Natural killer cell (primary cell): ENCODE data around the gene DENND1B. TPM values are rescaled to one million over a fixed set of nuclear protein-coding genes. Genes with fewer than 3 reads are reported as not detected.

Source experiments
- ATAC-seq, 3 donors: fragments of 150-1000 bp in 2 of 3; fragments of 200-7000 bp in 1 of 3; cut with Tn5 transposase; 1 replicate in 1 of 3; 2 replicates in 2 of 3; pipeline ENCODE4 v1.10.0; 2021; ENCODE audit warnings: mild to moderate bottlenecking in 2 of 3, moderate library complexity in 2 of 3
- DNase-seq, 2 donors: peaks; one replicate each; pipeline versions ENCODE4 v3.0.0 to v3.0.0-alpha.2; 2013 to 2021; ENCODE audit warnings: mixed read lengths in 1 of 2
- H3K27ac ChIP-seq: one replicate; pipeline ENCODE4 v1.5.1; 2013; ENCODE audit warnings: mild to moderate bottlenecking, low read length
- H3K27me3 ChIP-seq: one replicate; pipeline ENCODE4 v1.6.1; 2013; ENCODE audit warnings: low read length; ENCODE audit not compliant: control insufficient read depth, insufficient read depth
- H3K36me3 ChIP-seq: one replicate; pipeline ENCODE4 v1.6.1; 2013; ENCODE audit warnings: low read length; ENCODE audit not compliant: control insufficient read depth, insufficient read depth
- H3K4me1 ChIP-seq: one replicate; pipeline ENCODE4 v1.6.1; 2013; ENCODE audit warnings: low read length; ENCODE audit not compliant: control insufficient read depth, insufficient read depth
- H3K4me3 ChIP-seq: one replicate; pipeline ENCODE4 v1.5.1; 2013; ENCODE audit warnings: low read length
- H3K9me3 ChIP-seq: one replicate; pipeline ENCODE4 v1.6.1; 2013; ENCODE audit warnings: low read length; ENCODE audit not compliant: control insufficient read depth, insufficient read depth
- H3K27ac Mint-ChIP-seq, 2 donors: one replicate each; pipeline ENCODE4 v1.8.0; 2022; ENCODE audit warnings: mild to moderate bottlenecking in 2 of 2, mixed read lengths in 2 of 2, moderate library complexity in 1 of 2
- H3K27me3 Mint-ChIP-seq, 2 donors: one replicate each; pipeline ENCODE4 v1.8.0; 2022; ENCODE audit warnings: low read depth in 2 of 2, mixed read lengths in 2 of 2
- H3K36me3 Mint-ChIP-seq: one replicate; pipeline ENCODE4 v1.8.0; 2022; ENCODE audit warnings: mixed read lengths
- H3K4me1 Mint-ChIP-seq, 2 donors: one replicate each; pipeline ENCODE4 v1.8.0; 2022; ENCODE audit warnings: mixed read lengths in 2 of 2
- H3K4me3 Mint-ChIP-seq: one replicate; pipeline ENCODE4 v1.8.0; 2022; ENCODE audit warnings: mild to moderate bottlenecking, moderate library complexity, mixed read lengths
- H3K9me3 Mint-ChIP-seq, 2 donors: one replicate each; pipeline ENCODE4 v1.8.0; 2022; ENCODE audit warnings: mixed read lengths in 2 of 2
- CTCF ChIP-seq: fragments of 200-600 bp; IDR thresholded peaks from one replicate; pipeline ENCODE4 v1.8.0; 2022; ENCODE audit warnings: antibody characterized with exemption
- WGBS: methylation state at CpG from one replicate; pipeline ENCODE4 v1.1.7; 2013; ENCODE audit warnings: missing lambda C conversion rate; ENCODE audit not compliant: insufficient coverage; 5-methylcytosine and 5-hydroxymethylcytosine counted together
- intact Hi-C: fragments of 100-400 bp; cut with micrococcal nuclease; formaldehyde crosslinking; loops from one replicate; pipeline ENCODE4 v1.14.2; 2022
- total RNA-seq, 4 donors: library from RNA; stranded (reverse); fragments of 120-200 nt in 1 of 4; gene quantifications; one replicate each; pipeline versions ENCODE4 v1.2.3 to v1.2.4, GENCODE V29; 2013 to 2022

The DENND1B gene
- total RNA-seq, 3 donors from 2014 or later (not counting 1 experiment from before 2014, with no cell fraction given) = 35.4 to 62.5 (median 37.5) TPM

GRCh38 chr1:197750366-197750765 lies 24.9 kb downstream of the DENND1B start:
- H3K36me3 ChIP-seq = peaks cover 5% of the 10 kb centered on the region
- no peak for ATAC-seq
- no peak overlapping the region for H3K4me3 Mint-ChIP-seq

DNA sequence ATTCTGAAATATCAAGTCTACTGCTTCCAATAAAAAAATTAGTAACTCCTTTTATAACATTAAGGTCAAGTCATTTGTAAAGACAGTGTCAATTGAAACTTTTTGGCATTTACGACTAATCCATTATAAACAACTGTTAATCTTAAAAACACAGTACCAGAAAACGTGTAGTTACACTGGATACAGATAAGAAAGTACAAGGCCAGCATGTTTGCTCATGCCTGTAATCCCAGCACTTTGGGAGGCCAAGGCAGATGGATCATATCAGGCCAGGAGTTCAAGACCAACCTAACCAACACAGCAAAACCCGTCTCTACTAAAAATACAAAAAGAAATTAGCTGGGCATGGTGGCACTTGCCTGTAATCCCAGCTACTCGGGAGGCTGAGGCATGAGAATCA lies 29.4 kb downstream of the DENND1B start:
- Mint-ChIP-seq H3K27ac (no peak overlapping the region), H3K36me3 (no peaks in the 10 kb centered on the region), H3K27me3 (no peaks in the 10 kb centered on the region), H3K9me3 (no peaks in the 10 kb centered on the region), H3K4me1 (peaks cover 47 to 56% of the 10 kb centered on the region in 2 donors), H3K4me3 (no peak overlapping the region)
- no peak for DNase-seq
- ATAC-seq = no peak
- WGBS = 98% methylated on average over 4 of the region's 4 CpGs
- TF ChIP-seq CTCF = no peak
- Histone ChIP-seq H3K9me3 (no peaks in the 10 kb centered on the region), H3K36me3 (peaks cover 5% of the 10 kb centered on the region), H3K4me3 (no peak overlapping the region), H3K27ac (no peak overlapping the region), H3K27me3 (no peaks in the 10 kb centered on the region), H3K4me1 (no peaks in the 10 kb centered on the region)
- intact Hi-C loops = no loop called here

More at GRCh38 chr1:197750366-197750765, 24.9 kb downstream of the DENND1B start:
- no peak for DNase-seq
- intact Hi-C loops = no loop called here
- Mint-ChIP-seq H3K27ac (peak overlapping the region; percentile 1 to 30), H3K4me1 (peaks cover 28 to 44% of the 10 kb centered on the region in 2 donors), H3K27me3 (no peaks in the 10 kb centered on the region), H3K36me3 (no peaks in the 10 kb centered on the region), H3K9me3 (no peaks in the 10 kb centered on the region)
- no peak overlapping the region for H3K27ac ChIP-seq
- TF ChIP-seq CTCF = no peak
- no peaks in the 10 kb centered on the region for H3K4me1 ChIP-seq
- H3K9me3 ChIP-seq = no peaks in the 10 kb centered on the region
- H3K4me3 ChIP-seq = no peak overlapping the region
- no peaks in the 10 kb centered on the region for H3K27me3 ChIP-seq

- no peak for TF ChIP-seq CTCF
- H3K9me3 ChIP-seq = no peaks in the 10 kb centered on the region
- WGBS = 42% methylated on average over 1 of the region's 1 CpG
- H3K4me1 ChIP-seq = no peaks in the 10 kb centered on the region
- no peak overlapping the region for H3K4me3 ChIP-seq
- no peaks in the 10 kb centered on the region for H3K36me3 Mint-ChIP-seq
- DNase-seq (no peak), ATAC-seq (no peak)
- H3K27ac Mint-ChIP-seq = peak overlapping the region; percentile 58 to 67
- H3K27me3 ChIP-seq = no peaks in the 10 kb centered on the region
- H3K4me3 Mint-ChIP-seq = no peak overlapping the region
- no peak overlapping the region for H3K27ac ChIP-seq
- intact Hi-C loops = no loop called here
- H3K4me1 Mint-ChIP-seq = peaks cover 44 to 51% of the 10 kb centered on the region in 2 donors
- peaks cover 5% of the 10 kb centered on the region for H3K36me3 ChIP-seq
- H3K27me3 Mint-ChIP-seq = no peaks in the 10 kb centered on the region
- H3K9me3 Mint-ChIP-seq = no peaks in the 10 kb centered on the region
Measured at GRCh38 chr1:197744979-197745378, 30.3 kb downstream of the DENND1B start.

GRCh38 chr1:197743578-197743977 lies 31.7 kb downstream of the DENND1B start:
- intact Hi-C loops = no loop called here
- WGBS = 100% methylated on average over 2 of the region's 2 CpGs
- H3K27ac ChIP-seq = no peak overlapping the region
- peaks cover 4% of the 10 kb centered on the region for H3K4me1 ChIP-seq
- TF ChIP-seq CTCF = no peak
- Mint-ChIP-seq H3K27me3 (no peaks in the 10 kb centered on the region), H3K27ac (no peak overlapping the region), H3K4me1 (peaks cover 55 to 63% of the 10 kb centered on the region in 2 donors), H3K36me3 (no peaks in the 10 kb centered on the region), H3K4me3 (no peak overlapping the region), H3K9me3 (no peaks in the 10 kb centered on the region)
- ATAC-seq (no peak), DNase-seq (no peak)
- peaks cover 5% of the 10 kb centered on the region for H3K36me3 ChIP-seq
- H3K4me3 ChIP-seq = no peak overlapping the region
- H3K27me3 ChIP-seq = no peaks in the 10 kb centered on the region
- no peaks in the 10 kb centered on the region for H3K9me3 ChIP-seq
